HL-60 (cell line): Measurements from ENCODE around the gene ZBTB46.

Experiments
- DNase-seq, 2 experiments: peaks; one replicate each; pipeline ENCODE4 v3.0.0-alpha.2; 2010 to 2020; ENCODE audit warnings: low read depth in 1 of 2, low spot score in 1 of 2
- H3K27ac ChIP-seq: fragments of 250-450 bp; sonication (Bioruptor Pico); replicated peaks from 2 replicates; pipeline ENCODE4 v1.5.1; 2020; ENCODE audit warnings: mild to moderate bottlenecking, moderate library complexity
- H3K27me3 ChIP-seq: fragments of 250-450 bp; sonication (Bioruptor Pico); 2 replicates; pipeline ENCODE4 v1.5.1; 2021; ENCODE audit warnings: mild to moderate bottlenecking, moderate library complexity; ENCODE audit not compliant: insufficient read depth, poor library complexity, severe bottlenecking
- H3K4me3 ChIP-seq: replicated peaks from 2 replicates; pipeline ENCODE4 v1.5.1; 2011; ENCODE audit warnings: mild to moderate bottlenecking, control low read depth, low read length; ENCODE audit not compliant: insufficient read depth
- GABPA ChIP-seq: IDR thresholded peaks from 2 replicates; pipeline ENCODE4 v1.6.1; 2012; ENCODE audit warnings: low read depth
- POLR2AphosphoS5 ChIP-seq: IDR thresholded peaks from 2 replicates; pipeline ENCODE4 v1.6.1; 2012; ENCODE audit warnings: low read depth
- SPI1 ChIP-seq: IDR thresholded peaks from 2 replicates; pipeline ENCODE4 v1.6.1; 2012; ENCODE audit warnings: low read depth, mild to moderate bottlenecking, borderline replicate concordance
- TF ChIP-seq, protein P1 (sequence below): IDR thresholded peaks from 2 replicates; pipeline ENCODE4 v1.6.1; 2012; ENCODE audit warnings: low read depth; ENCODE audit not compliant: insufficient replicate concordance
- TF ChIP-seq, protein P2 (sequence below): IDR thresholded peaks from one replicate; pipeline ENCODE4 v1.5.1; 2011; ENCODE audit warnings: low read length, control low read depth, inconsistent platforms; ENCODE audit not compliant: insufficient read depth

ZBTB46 gene

DNA sequence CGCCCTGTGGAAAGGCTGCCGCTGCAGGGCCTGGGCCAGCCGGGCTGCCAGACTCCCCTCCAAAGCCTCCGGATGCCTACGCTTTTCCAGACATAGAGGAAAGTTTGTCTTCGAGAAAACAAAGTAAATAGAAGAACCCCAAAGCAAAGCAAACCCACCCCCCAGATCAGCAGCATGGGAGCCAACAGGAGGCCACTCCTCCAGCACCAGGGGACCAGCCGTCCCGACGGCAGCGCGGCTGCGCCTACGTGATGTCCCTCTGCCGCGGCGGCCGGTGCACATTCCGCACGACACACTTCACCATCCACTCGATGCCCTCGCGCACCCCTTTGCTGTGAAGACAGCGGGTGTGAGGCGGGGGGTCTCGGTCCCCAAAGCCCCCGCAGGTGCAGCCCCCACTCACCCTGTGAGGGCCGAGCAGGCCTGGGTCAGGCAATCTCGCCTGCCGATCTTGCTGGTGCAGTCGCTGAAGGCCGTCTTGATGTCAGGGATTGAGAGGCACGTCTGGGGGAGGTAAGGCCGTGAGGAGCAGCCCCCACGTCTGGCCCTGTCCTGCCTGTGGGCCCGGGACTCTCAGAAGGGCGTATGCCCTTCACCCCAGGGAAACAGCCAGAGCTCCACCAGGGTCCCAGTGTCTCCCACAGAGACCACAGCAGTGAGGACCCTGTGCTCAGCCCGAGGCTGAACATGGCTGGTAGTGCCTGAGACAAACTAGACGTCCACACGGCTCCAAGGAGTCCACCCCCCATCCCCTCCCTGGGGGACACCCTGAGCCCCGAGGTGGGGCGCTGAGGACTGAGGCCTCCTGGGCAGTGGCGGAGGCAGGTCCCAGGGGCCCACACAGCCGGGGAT, 130.6 kb downstream of the ZBTB46 start:
- TF ChIP-seq SPI1 (no peak), POLR2AphosphoS5 (no peak; the same call in 1 of the 2 replicates), GABPA (no peak)
- TF ChIP-seq, protein P1, sequence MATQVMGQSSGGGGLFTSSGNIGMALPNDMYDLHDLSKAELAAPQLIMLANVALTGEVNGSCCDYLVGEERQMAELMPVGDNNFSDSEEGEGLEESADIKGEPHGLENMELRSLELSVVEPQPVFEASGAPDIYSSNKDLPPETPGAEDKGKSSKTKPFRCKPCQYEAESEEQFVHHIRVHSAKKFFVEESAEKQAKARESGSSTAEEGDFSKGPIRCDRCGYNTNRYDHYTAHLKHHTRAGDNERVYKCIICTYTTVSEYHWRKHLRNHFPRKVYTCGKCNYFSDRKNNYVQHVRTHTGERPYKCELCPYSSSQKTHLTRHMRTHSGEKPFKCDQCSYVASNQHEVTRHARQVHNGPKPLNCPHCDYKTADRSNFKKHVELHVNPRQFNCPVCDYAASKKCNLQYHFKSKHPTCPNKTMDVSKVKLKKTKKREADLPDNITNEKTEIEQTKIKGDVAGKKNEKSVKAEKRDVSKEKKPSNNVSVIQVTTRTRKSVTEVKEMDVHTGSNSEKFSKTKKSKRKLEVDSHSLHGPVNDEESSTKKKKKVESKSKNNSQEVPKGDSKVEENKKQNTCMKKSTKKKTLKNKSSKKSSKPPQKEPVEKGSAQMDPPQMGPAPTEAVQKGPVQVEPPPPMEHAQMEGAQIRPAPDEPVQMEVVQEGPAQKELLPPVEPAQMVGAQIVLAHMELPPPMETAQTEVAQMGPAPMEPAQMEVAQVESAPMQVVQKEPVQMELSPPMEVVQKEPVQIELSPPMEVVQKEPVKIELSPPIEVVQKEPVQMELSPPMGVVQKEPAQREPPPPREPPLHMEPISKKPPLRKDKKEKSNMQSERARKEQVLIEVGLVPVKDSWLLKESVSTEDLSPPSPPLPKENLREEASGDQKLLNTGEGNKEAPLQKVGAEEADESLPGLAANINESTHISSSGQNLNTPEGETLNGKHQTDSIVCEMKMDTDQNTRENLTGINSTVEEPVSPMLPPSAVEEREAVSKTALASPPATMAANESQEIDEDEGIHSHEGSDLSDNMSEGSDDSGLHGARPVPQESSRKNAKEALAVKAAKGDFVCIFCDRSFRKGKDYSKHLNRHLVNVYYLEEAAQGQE = no peak
- TF ChIP-seq, protein P2, sequence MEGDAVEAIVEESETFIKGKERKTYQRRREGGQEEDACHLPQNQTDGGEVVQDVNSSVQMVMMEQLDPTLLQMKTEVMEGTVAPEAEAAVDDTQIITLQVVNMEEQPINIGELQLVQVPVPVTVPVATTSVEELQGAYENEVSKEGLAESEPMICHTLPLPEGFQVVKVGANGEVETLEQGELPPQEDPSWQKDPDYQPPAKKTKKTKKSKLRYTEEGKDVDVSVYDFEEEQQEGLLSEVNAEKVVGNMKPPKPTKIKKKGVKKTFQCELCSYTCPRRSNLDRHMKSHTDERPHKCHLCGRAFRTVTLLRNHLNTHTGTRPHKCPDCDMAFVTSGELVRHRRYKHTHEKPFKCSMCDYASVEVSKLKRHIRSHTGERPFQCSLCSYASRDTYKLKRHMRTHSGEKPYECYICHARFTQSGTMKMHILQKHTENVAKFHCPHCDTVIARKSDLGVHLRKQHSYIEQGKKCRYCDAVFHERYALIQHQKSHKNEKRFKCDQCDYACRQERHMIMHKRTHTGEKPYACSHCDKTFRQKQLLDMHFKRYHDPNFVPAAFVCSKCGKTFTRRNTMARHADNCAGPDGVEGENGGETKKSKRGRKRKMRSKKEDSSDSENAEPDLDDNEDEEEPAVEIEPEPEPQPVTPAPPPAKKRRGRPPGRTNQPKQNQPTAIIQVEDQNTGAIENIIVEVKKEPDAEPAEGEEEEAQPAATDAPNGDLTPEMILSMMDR = no peak

GRCh38 chr20:63699466-63700198, 131.4 kb downstream of the ZBTB46 start:
- Histone ChIP-seq H3K27ac (no peak overlapping the region), H3K4me3 (no peak overlapping the region), H3K27me3 (no peaks in the 10 kb centered on the region)
- TF ChIP-seq GABPA = no peak
- no peak for DNase-seq

More for the DNA sequence above, 130.6 kb downstream of the ZBTB46 start:
- no peak overlapping the region for H3K27ac ChIP-seq
- DNase-seq = no peak
- H3K27me3 ChIP-seq = no peaks in the 10 kb centered on the region
- no peak overlapping the region for H3K4me3 ChIP-seq

- TF ChIP-seq SPI1 = no peak
- TF ChIP-seq, protein P2 = no peak
- TF ChIP-seq, protein P1 = no peak
- no peak for TF ChIP-seq POLR2AphosphoS5
- no peak for TF ChIP-seq GABPA
- no peak for DNase-seq
- no peak overlapping the region for H3K4me3 ChIP-seq
- no peak overlapping the region for H3K27ac ChIP-seq
- H3K27me3 ChIP-seq = no peaks in the 10 kb centered on the region
Measured at GRCh38 chr20:63698739-63699465, 132.2 kb downstream of the ZBTB46 start.
